Naive thymus-derived CD4-positive, alpha-beta T cell (primary cell): ENCODE results near the gene WDFY3. TPM values are rescaled to one million over a fixed set of nuclear protein-coding genes. Genes with fewer than 3 reads are reported as not detected.
A peak's percentile ranks its signal among the peaks of the same experiment; 100 is the strongest.

Experiments used
- ATAC-seq: fragments of 150-1000 bp; cut with Tn5 transposase; 2 replicates; pipeline ENCODE4 v1.10.0; 2021; ENCODE audit warnings: mild to moderate bottlenecking, moderate library complexity
- CTCF ChIA-PET: fragments of 350-600 bp; sonication (Branson Sonifier 250); formaldehyde crosslinking; loops from one replicate; lab custom pipeline; 2021; ENCODE audit warnings: antibody characterized with exemption; lab: Charles Lee
- POLR2A ChIA-PET: fragments of 350-600 bp; sonication (Branson Sonifier 250); formaldehyde crosslinking; loops from one replicate; lab custom pipeline; 2021; ENCODE audit warnings: antibody characterized with exemption, inconsistent platforms; lab: Charles Lee
- DNase-seq, 9 donors: peaks; one replicate each; pipeline versions ENCODE4 v3.0.0 to v3.0.0-alpha.2; 2020 to 2022; ENCODE audit warnings: mixed read lengths in 1 of 9
- H3K27ac ChIP-seq: one replicate; pipeline ENCODE4 v1.7.0; 2013; ENCODE audit warnings: mild to moderate bottlenecking, low read depth, low read length, moderate library complexity
- H3K27me3 ChIP-seq, 2 donors: one replicate each; pipeline ENCODE4 v1.7.0; 2013; ENCODE audit warnings: low read length in 2 of 2, mild to moderate bottlenecking in 2 of 2, moderate library complexity in 2 of 2; ENCODE audit not compliant: control insufficient read depth in 2 of 2, insufficient read depth in 2 of 2
- H3K36me3 ChIP-seq, 3 experiments: 1 replicate in 2 of 3; 2 replicates in 1 of 3; pipeline ENCODE4 v1.7.0; 2013; ENCODE audit warnings: low read length in 3 of 3, mild to moderate bottlenecking in 3 of 3, moderate library complexity in 1 of 3; ENCODE audit not compliant: insufficient read depth in 3 of 3, control insufficient read depth in 2 of 3
- H3K4me1 ChIP-seq, 2 donors: one replicate each; pipeline ENCODE4 v1.7.0; 2013; ENCODE audit warnings: low read length in 2 of 2, mild to moderate bottlenecking in 2 of 2, moderate library complexity in 1 of 2; ENCODE audit not compliant: control insufficient read depth in 2 of 2, insufficient read depth in 2 of 2
- H3K4me3 ChIP-seq: 2 replicates; pipeline ENCODE4 v1.7.0; 2013; ENCODE audit warnings: mild to moderate bottlenecking, low read length
- H3K9me3 ChIP-seq, 3 experiments: 1 replicate in 2 of 3; 2 replicates in 1 of 3; pipeline ENCODE4 v1.7.0; 2013; ENCODE audit warnings: low read length in 3 of 3; ENCODE audit not compliant: control insufficient read depth in 2 of 3
- H3K27ac Mint-ChIP-seq, 9 donors: one replicate each; pipeline ENCODE4 v1.8.0; 2020 to 2022; ENCODE audit warnings: mixed read lengths in 9 of 9, mild to moderate bottlenecking in 8 of 9, moderate library complexity in 5 of 9, inconsistent platforms in 2 of 9
- H3K27me3 Mint-ChIP-seq, 5 donors: one replicate each; pipeline ENCODE4 v1.8.0; 2021 to 2022; ENCODE audit warnings: mixed read lengths in 5 of 5, mild to moderate bottlenecking in 1 of 5
- H3K36me3 Mint-ChIP-seq, 5 donors: one replicate each; pipeline ENCODE4 v1.8.0; 2020 to 2022; ENCODE audit warnings: mixed read lengths in 5 of 5, mild to moderate bottlenecking in 3 of 5, inconsistent platforms in 1 of 5
- H3K4me1 Mint-ChIP-seq, 7 donors: one replicate each; pipeline ENCODE4 v1.8.0; 2020 to 2022; ENCODE audit warnings: mixed read lengths in 7 of 7, mild to moderate bottlenecking in 3 of 7, inconsistent platforms in 1 of 7
- H3K4me3 Mint-ChIP-seq, 10 donors: one replicate each; pipeline ENCODE4 v1.8.0; 2020 to 2022; ENCODE audit warnings: mild to moderate bottlenecking in 10 of 10, mixed read lengths in 10 of 10, moderate library complexity in 6 of 10, inconsistent platforms in 2 of 10
- H3K9me3 Mint-ChIP-seq, 11 donors: one replicate each; pipeline ENCODE4 v1.8.0; 2020 to 2022; ENCODE audit warnings: mixed read lengths in 11 of 11, mild to moderate bottlenecking in 4 of 11, inconsistent platforms in 1 of 11, moderate library complexity in 1 of 11
- intact Hi-C, 2 donors: fragments of 100-400 bp; cut with micrococcal nuclease; formaldehyde crosslinking; loops; one replicate each; pipeline ENCODE4 v1.15.1; 2023
- polyA plus RNA-seq, 2 donors: library from polyadenylated mRNA; unstranded; fragments of 300-500 nt; fragmentation: Illumina TruSeq; gene quantifications; one replicate each; pipeline ENCODE4 v1.2.3, GENCODE V29; 2021
- total RNA-seq, 6 experiments: library from RNA in 5 of 6; stranded (reverse) in 5 of 6; gene quantifications; 1 replicate in 5 of 6; 2 replicates in 1 of 6; pipeline ENCODE4 v1.2.3 and lab custom pipeline; 2021 to 2026

WDFY3 gene
- total and polyA plus RNA-seq, 7 experiments from 2014 or later = 0.07 to 31.4 (median 1.6) TPM; not detected in 2

- POLR2A ChIA-PET = no interaction called here
- no peaks in the 10 kb centered on the region for H3K9me3 ChIP-seq
- ATAC-seq (no peak), DNase-seq (no peak)
- no peaks in the 10 kb centered on the region for H3K27me3 ChIP-seq
- H3K4me3 ChIP-seq = no peak overlapping the region
- peaks cover 0 to 3% (median 0%) of the 10 kb centered on the region in 5 donors for H3K27me3 Mint-ChIP-seq
- no peaks in the 10 kb centered on the region for H3K36me3 ChIP-seq
- H3K27ac Mint-ChIP-seq = no peak overlapping the region
- CTCF ChIA-PET = no interaction called here
- H3K4me1 Mint-ChIP-seq = no peaks in the 10 kb centered on the region
- peaks cover 0 to 5% (median 0%) of the 10 kb centered on the region in 11 donors for H3K9me3 Mint-ChIP-seq
- intact Hi-C loops = no loop called here
- no peaks in the 10 kb centered on the region for H3K4me1 ChIP-seq
- H3K4me3 Mint-ChIP-seq = no peak overlapping the region
- H3K36me3 Mint-ChIP-seq = no peaks in the 10 kb centered on the region
- H3K27ac ChIP-seq = no peak overlapping the region
Measured at GRCh38 chr4:84916227-84916626, 50.3 kb downstream of the WDFY3 start.

- no peaks in the 10 kb centered on the region for H3K4me1 Mint-ChIP-seq
- POLR2A ChIA-PET = no interaction called here
- ATAC-seq = no peak
- no peaks in the 10 kb centered on the region for H3K36me3 Mint-ChIP-seq
- H3K9me3 Mint-ChIP-seq = peaks cover 0 to 5% (median 0%) of the 10 kb centered on the region in 11 donors
- CTCF ChIA-PET = no interaction called here
- H3K27ac Mint-ChIP-seq = no peak overlapping the region
- Histone ChIP-seq H3K9me3 (no peaks in the 10 kb centered on the region), H3K27me3 (no peaks in the 10 kb centered on the region), H3K36me3 (no peaks in the 10 kb centered on the region), H3K4me3 (no peak overlapping the region), H3K27ac (no peak overlapping the region), H3K4me1 (no peaks in the 10 kb centered on the region)
- H3K27me3 Mint-ChIP-seq = peaks cover 0 to 3% (median 0%) of the 10 kb centered on the region in 5 donors
- intact Hi-C loops = no loop called here
- no peak overlapping the region for H3K4me3 Mint-ChIP-seq
- no peak for DNase-seq
Measured at GRCh38 chr4:84915396-84915780, 51.1 kb downstream of the WDFY3 start.

DNA sequence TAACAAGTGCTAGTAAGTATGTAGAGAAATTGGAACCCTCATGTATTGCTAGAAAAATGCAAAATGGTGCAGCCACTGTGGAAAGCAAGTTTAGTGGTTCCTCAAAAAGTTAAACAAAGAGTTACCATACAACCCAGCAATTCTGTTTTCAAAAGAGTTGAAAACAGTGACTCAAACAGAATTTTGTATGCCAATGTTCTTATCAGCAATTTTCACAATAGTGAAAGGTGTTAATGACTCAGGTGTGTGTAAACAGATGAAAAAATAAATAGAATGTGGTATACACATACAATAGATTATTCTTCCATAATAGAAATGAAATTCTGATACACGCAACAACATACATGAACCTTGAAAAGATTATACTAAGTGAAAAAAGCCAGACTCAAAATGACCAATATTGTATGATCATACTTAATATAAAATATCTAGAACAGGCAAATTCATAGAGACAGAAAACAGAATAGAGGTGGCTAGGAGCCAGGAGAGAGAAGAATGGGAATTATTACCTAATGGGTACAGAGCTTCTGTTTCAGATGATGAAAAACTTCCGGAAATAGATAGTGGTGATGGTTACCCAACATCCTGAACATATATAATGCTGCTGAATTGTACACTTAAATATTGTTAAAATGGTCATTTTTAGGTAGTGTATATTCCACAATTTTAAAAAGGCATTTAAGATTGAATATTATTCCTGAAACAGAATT lies 51.6 kb downstream of the WDFY3 start:
- Mint-ChIP-seq H3K27me3 (peaks cover 0 to 3% (median 0%) of the 10 kb centered on the region in 5 donors), H3K4me3 (no peak overlapping the region), H3K36me3 (no peaks in the 10 kb centered on the region), H3K4me1 (no peaks in the 10 kb centered on the region), H3K27ac (no peak overlapping the region), H3K9me3 (peaks cover 0 to 4% (median 0%) of the 10 kb centered on the region in 11 donors)
- no peaks in the 10 kb centered on the region for H3K4me1 ChIP-seq
- ATAC-seq (no peak), DNase-seq (no peak)
- CTCF ChIA-PET = no interaction called here
- H3K9me3 ChIP-seq = no peaks in the 10 kb centered on the region
- H3K27ac ChIP-seq = no peak overlapping the region
- no peaks in the 10 kb centered on the region for H3K36me3 ChIP-seq
- intact Hi-C loops = no loop called here
- H3K4me3 ChIP-seq = no peak overlapping the region
- no peaks in the 10 kb centered on the region for H3K27me3 ChIP-seq
- POLR2A ChIA-PET = no interaction called here

- no peak overlapping the region for H3K4me3 ChIP-seq
- POLR2A ChIA-PET = no interaction called here
Measured at GRCh38 chr4:84913176-84913575, 53.3 kb downstream of the WDFY3 start.

DNA sequence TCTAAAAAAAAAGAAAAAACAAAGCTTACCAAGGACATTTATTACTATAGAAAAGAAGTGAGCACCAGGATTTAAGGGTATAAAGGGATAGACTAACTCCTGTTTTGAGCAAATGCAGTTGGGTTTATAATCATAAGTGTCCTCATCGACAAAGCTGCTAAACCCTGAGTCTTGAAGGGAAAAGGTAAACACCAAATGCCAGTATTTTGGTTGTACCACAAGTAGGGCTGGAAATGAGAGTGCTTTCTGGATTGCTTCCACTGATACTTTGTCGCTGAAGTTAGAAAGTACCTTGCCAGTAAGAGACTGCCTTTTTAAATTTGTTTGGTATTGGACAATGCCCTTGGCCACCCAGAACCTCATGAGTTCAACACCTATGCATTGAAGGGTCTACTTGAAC lies 53.7 kb downstream of the WDFY3 start:
- no peaks in the 10 kb centered on the region for H3K27me3 ChIP-seq
- ATAC-seq (no peak), DNase-seq (no peak)
- Mint-ChIP-seq H3K27ac (no peak overlapping the region), H3K4me3 (no peak overlapping the region), H3K36me3 (no peaks in the 10 kb centered on the region), H3K9me3 (peaks cover 0 to 3% (median 0%) of the 10 kb centered on the region in 11 donors), H3K27me3 (peaks cover 0 to 3% (median 0%) of the 10 kb centered on the region in 5 donors), H3K4me1 (no peaks in the 10 kb centered on the region)
- H3K36me3 ChIP-seq = no peaks in the 10 kb centered on the region
- no peak overlapping the region for H3K4me3 ChIP-seq
- ChIA-PET CTCF (no interaction called here), POLR2A (no interaction called here)
- intact Hi-C loops = no loop called here
- H3K9me3 ChIP-seq = no peaks in the 10 kb centered on the region
- no peak overlapping the region for H3K27ac ChIP-seq
- H3K4me1 ChIP-seq = no peaks in the 10 kb centered on the region

More at GRCh38 chr4:84913176-84913575, 53.3 kb downstream of the WDFY3 start:
- H3K36me3 Mint-ChIP-seq = no peaks in the 10 kb centered on the region
- peaks cover 0 to 3% (median 0%) of the 10 kb centered on the region in 5 donors for H3K27me3 Mint-ChIP-seq
- CTCF ChIA-PET = no interaction called here
- Histone ChIP-seq H3K27me3 (no peaks in the 10 kb centered on the region), H3K36me3 (no peaks in the 10 kb centered on the region), H3K9me3 (no peaks in the 10 kb centered on the region), H3K4me1 (no peaks in the 10 kb centered on the region), H3K27ac (no peak overlapping the region)
- intact Hi-C loops = no loop called here
- DNase-seq (no peak), ATAC-seq (no peak)
- no peaks in the 10 kb centered on the region for H3K4me1 Mint-ChIP-seq
- no peak overlapping the region for H3K27ac Mint-ChIP-seq
- H3K9me3 Mint-ChIP-seq = peaks cover 0 to 3% (median 0%) of the 10 kb centered on the region in 11 donors
- no peak overlapping the region for H3K4me3 Mint-ChIP-seq

- intact Hi-C loops = no loop called here
- H3K27me3 ChIP-seq = no peaks in the 10 kb centered on the region
- DNase-seq = no peak
- ChIA-PET POLR2A (no interaction called here), CTCF (no interaction called here)
- Mint-ChIP-seq H3K27me3 (no peaks in the 10 kb centered on the region), H3K27ac (no peak overlapping the region), H3K4me3 (no peak overlapping the region), H3K36me3 (no peaks in the 10 kb centered on the region), H3K9me3 (peaks cover 0 to 9% (median 0%) of the 10 kb centered on the region in 11 donors), H3K4me1 (no peaks in the 10 kb centered on the region)
- ATAC-seq = no peak
- H3K4me1 ChIP-seq = no peaks in the 10 kb centered on the region
- no peak overlapping the region for H3K4me3 ChIP-seq
- no peaks in the 10 kb centered on the region for H3K36me3 ChIP-seq
- H3K27ac ChIP-seq = no peak overlapping the region
- H3K9me3 ChIP-seq = no peaks in the 10 kb centered on the region
Measured at GRCh38 chr4:84908876-84909275, 57.6 kb downstream of the WDFY3 start.

DNA sequence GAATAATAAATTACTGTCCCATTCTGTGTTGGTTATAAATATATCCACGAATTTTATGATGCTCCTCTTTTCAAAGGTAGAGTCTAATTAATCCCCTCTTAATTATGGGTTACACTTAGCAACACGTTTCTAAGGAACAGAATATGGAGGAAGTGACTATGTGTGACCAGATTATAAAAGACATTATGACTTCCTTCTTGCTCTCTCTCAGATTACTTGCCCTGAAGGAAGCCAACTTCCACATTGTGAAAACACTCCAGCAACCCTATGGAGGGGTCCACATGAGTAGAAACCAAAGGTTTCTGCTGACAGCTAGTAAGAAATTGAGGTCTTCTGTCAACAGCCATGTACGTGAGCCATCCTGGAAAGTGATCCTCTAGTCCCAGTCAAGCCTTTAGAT lies 59.3 kb downstream of the WDFY3 start:
- no peaks in the 10 kb centered on the region for H3K36me3 ChIP-seq
- H3K27me3 Mint-ChIP-seq = no peaks in the 10 kb centered on the region
- H3K4me1 ChIP-seq = no peaks in the 10 kb centered on the region
- ChIA-PET CTCF (no interaction called here), POLR2A (no interaction called here)
- H3K9me3 ChIP-seq = no peaks in the 10 kb centered on the region
- H3K36me3 Mint-ChIP-seq = no peaks in the 10 kb centered on the region
- intact Hi-C loops = no loop called here
- ATAC-seq (peak; percentile 44), DNase-seq (no peak)
- H3K4me3 Mint-ChIP-seq = no peak overlapping the region
- no peak overlapping the region for H3K4me3 ChIP-seq
- H3K27me3 ChIP-seq = no peaks in the 10 kb centered on the region
- H3K27ac ChIP-seq = no peak overlapping the region
- H3K27ac Mint-ChIP-seq = no peak overlapping the region
- H3K9me3 Mint-ChIP-seq = peaks cover 0 to 9% (median 0%) of the 10 kb centered on the region in 11 donors
- H3K4me1 Mint-ChIP-seq = no peaks in the 10 kb centered on the region
